SU-DHL-6 (cell line): ENCODE data around the gene ENTPD6.

Source experiments
- EZH2phosphoT487 ChIP-seq: fragments of 200-600 bp; sonication (generic), shearing (Covaris generic); conservative IDR thresholded peaks from 2 replicates; pipeline ENCODE4 v1.6.1; 2018; ENCODE audit warnings: mild to moderate bottlenecking, antibody characterized with exemption, low read length, moderate library complexity, mixed read lengths
- TF ChIP-seq, protein P1 (sequence below): fragments of 200-600 bp; sonication (generic); IDR thresholded peaks from one replicate; pipeline ENCODE4 v1.5.1; 2017; ENCODE audit warnings: antibody characterized with exemption, mild to moderate bottlenecking, low read length, moderate library complexity; ENCODE audit not compliant: insufficient read depth, poor library complexity, severe bottlenecking

DNA sequence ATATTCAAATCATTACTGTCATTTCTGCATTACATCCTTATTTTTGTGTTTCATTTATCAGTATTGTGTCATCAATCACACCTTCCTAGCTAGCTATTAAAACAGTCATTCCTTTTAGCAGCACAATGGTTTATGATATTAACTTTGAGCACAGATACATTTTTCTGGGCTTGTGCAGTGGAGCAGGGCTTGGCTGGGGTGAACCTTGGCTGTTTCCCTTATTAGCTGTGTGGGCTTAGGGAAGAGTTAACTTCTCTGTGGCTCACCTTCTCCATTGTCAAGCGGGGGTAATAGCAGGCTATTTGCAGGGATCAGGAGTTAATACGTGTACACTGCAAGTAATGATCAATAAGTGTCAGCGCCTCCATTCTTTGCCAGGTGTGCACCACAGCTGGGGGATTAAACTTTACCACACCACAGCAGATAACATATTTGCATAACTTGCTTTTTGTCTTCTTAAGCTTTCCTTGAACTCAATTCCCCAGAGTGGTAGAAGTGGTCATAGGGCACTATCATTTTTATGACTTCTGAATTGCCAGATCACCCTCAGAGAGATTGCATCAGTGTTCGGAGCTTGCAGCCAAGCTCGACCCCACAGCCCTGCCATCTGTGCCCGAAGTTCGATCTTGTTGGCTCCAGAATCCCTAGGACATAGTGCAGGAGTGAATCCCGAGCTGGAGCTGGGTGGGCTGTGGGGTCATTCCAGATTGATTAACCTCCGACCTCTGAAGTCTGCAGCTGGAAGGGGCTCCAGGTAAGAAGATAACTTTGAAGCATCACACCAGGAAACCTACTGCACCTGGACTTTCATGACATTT lies 50.9 kb downstream of the ENTPD6 start:
- TF ChIP-seq, protein P1, sequence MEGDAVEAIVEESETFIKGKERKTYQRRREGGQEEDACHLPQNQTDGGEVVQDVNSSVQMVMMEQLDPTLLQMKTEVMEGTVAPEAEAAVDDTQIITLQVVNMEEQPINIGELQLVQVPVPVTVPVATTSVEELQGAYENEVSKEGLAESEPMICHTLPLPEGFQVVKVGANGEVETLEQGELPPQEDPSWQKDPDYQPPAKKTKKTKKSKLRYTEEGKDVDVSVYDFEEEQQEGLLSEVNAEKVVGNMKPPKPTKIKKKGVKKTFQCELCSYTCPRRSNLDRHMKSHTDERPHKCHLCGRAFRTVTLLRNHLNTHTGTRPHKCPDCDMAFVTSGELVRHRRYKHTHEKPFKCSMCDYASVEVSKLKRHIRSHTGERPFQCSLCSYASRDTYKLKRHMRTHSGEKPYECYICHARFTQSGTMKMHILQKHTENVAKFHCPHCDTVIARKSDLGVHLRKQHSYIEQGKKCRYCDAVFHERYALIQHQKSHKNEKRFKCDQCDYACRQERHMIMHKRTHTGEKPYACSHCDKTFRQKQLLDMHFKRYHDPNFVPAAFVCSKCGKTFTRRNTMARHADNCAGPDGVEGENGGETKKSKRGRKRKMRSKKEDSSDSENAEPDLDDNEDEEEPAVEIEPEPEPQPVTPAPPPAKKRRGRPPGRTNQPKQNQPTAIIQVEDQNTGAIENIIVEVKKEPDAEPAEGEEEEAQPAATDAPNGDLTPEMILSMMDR, result no peak
- TF ChIP-seq EZH2phosphoT487, result no peak
